Neural crest cell (in vitro differentiated cells): ENCODE results near the gene DARS1. TPM values are rescaled to one million over a fixed set of nuclear protein-coding genes. Genes with fewer than 3 reads are reported as not detected.

ENCODE experiments used
- DNase-seq: peaks from one replicate; pipeline ENCODE4 v3.0.0; 2021; ENCODE audit warnings: low read depth, mixed read lengths, low spot score
- H3K27ac Mint-ChIP-seq: one replicate; pipeline ENCODE4 v1.8.0; 2021; ENCODE audit warnings: mild to moderate bottlenecking, mixed read lengths; ENCODE audit not compliant: unreplicated experiment
- H3K27me3 Mint-ChIP-seq: 2 replicates; pipeline ENCODE4 v1.8.0; 2021; ENCODE audit warnings: low read depth, mild to moderate bottlenecking, mixed read lengths
- H3K36me3 Mint-ChIP-seq: 2 replicates; pipeline ENCODE4 v1.8.0; 2021; ENCODE audit warnings: low read depth, mild to moderate bottlenecking, mixed read lengths
- H3K4me1 Mint-ChIP-seq: 2 replicates; pipeline ENCODE4 v1.8.0; 2021; ENCODE audit warnings: mixed read lengths
- H3K4me3 Mint-ChIP-seq: one replicate; pipeline ENCODE4 v1.8.0; 2021; ENCODE audit warnings: mild to moderate bottlenecking, mixed read lengths
- H3K9me3 Mint-ChIP-seq: 2 replicates; pipeline ENCODE4 v1.8.0; 2021; ENCODE audit warnings: mixed read lengths
- CTCF ChIP-seq: fragments of 200-600 bp; sonication (generic); conservative IDR thresholded peaks from 2 replicates; pipeline ENCODE4 v1.5.0; 2021; ENCODE audit warnings: antibody characterized with exemption, mild to moderate bottlenecking
- total RNA-seq: library from RNA; stranded (reverse); gene quantifications from 2 replicates; pipeline ENCODE4 v1.2.1, GENCODE V29; 2021

DARS1 gene
- total RNA-seq, 1 donor from 2014 or later, result 73.8 TPM

GRCh38 chr2:136012315-136012714 lies 26.9 kb upstream of the DARS1 start:
- Mint-ChIP-seq H3K4me3 (no peak overlapping the region), H3K27me3 (no peaks in the 10 kb centered on the region), H3K4me1 (peaks cover 33% of the 10 kb centered on the region), H3K27ac (no peak overlapping the region), H3K9me3 (no peaks in the 10 kb centered on the region), H3K36me3 (no peaks in the 10 kb centered on the region)
- TF ChIP-seq CTCF, result no peak
- no peak for DNase-seq

GRCh38 chr2:136010126-136010525 lies 24.7 kb upstream of the DARS1 start:
- Mint-ChIP-seq H3K4me3 (no peak overlapping the region), H3K27me3 (no peaks in the 10 kb centered on the region), H3K9me3 (no peaks in the 10 kb centered on the region), H3K4me1 (peaks cover 32% of the 10 kb centered on the region), H3K36me3 (no peaks in the 10 kb centered on the region), H3K27ac (no peak overlapping the region)
- no peak for DNase-seq
- TF ChIP-seq CTCF, result no peak

- no peak for DNase-seq
- Mint-ChIP-seq H3K27ac (no peak overlapping the region), H3K9me3 (no peaks in the 10 kb centered on the region), H3K4me1 (peaks cover 27% of the 10 kb centered on the region), H3K36me3 (peaks cover 3% of the 10 kb centered on the region), H3K4me3 (no peak overlapping the region), H3K27me3 (no peaks in the 10 kb centered on the region)
- no peak for TF ChIP-seq CTCF
Observed at GRCh38 chr2:136008205-136008865, 22.9 kb upstream of the DARS1 start.

- TF ChIP-seq CTCF, result no peak
- H3K27me3 Mint-ChIP-seq, result no peaks in the 10 kb centered on the region
- no peak for DNase-seq
- H3K27ac Mint-ChIP-seq, result no peak overlapping the region
- H3K9me3 Mint-ChIP-seq, result no peaks in the 10 kb centered on the region
- H3K4me3 Mint-ChIP-seq, result no peak overlapping the region
- peaks cover 23% of the 10 kb centered on the region for H3K4me1 Mint-ChIP-seq
- H3K36me3 Mint-ChIP-seq, result peaks cover 3% of the 10 kb centered on the region
Observed at GRCh38 chr2:136006658-136007057, 21.2 kb upstream of the DARS1 start.

GRCh38 chr2:136005462-136006196 lies 20.2 kb upstream of the DARS1 start:
- Mint-ChIP-seq H3K36me3 (peaks cover 3% of the 10 kb centered on the region), H3K27me3 (no peaks in the 10 kb centered on the region), H3K9me3 (no peaks in the 10 kb centered on the region), H3K4me1 (peaks cover 28% of the 10 kb centered on the region), H3K4me3 (no peak overlapping the region), H3K27ac (no peak overlapping the region)
- no peak for DNase-seq
- no peak for TF ChIP-seq CTCF
